NB4 (cell line): ENCODE data around the gene HOOK2.

Experiments
- CTCF ChIP-seq: IDR thresholded peaks from one replicate; pipeline ENCODE4 v1.5.1; 2012; ENCODE audit warnings: low read depth, low read length
- MAX ChIP-seq: IDR thresholded peaks from 2 replicates; pipeline ENCODE4 v1.6.1; 2011; ENCODE audit warnings: low read depth, low read length
- MYC ChIP-seq: IDR thresholded peaks from 2 replicates; pipeline ENCODE4 v1.6.1; 2011; ENCODE audit warnings: low read depth, low read length
- POLR2A ChIP-seq: IDR thresholded peaks from 2 replicates; pipeline ENCODE4 v1.6.1; 2011; ENCODE audit warnings: mild to moderate bottlenecking; ENCODE audit not compliant: insufficient read length; ENCODE audit errors: extremely low read depth

GRCh38 chr19:12745166-12745897 lies 30.0 kb downstream of the HOOK2 start:
- TF ChIP-seq CTCF (no peak), POLR2A (no peak), MAX (no peak), MYC (no peak)
